CD4-positive, CD25-positive, alpha-beta regulatory T cell (primary cell): Measurements from ENCODE around the gene ZRANB3. TPM values are rescaled to one million over a fixed set of nuclear protein-coding genes. Genes with fewer than 3 reads are reported as not detected.

Source experiments
- ATAC-seq, 2 donors: fragments of 150-1000 bp; cut with Tn5 transposase; one replicate each; pipeline ENCODE4 v1.10.0; 2021; ENCODE audit warnings: low read depth in 2 of 2, moderate number of reproducible peaks in 2 of 2, moderate library complexity in 1 of 2
- DNase-seq, 3 donors: peaks; one replicate each; pipeline versions ENCODE4 v3.0.0 to v3.0.0-alpha.2; 2012 to 2022; ENCODE audit warnings: mixed read lengths in 1 of 3
- H3K27ac ChIP-seq: one replicate; pipeline ENCODE4 v1.7.0; 2013; ENCODE audit warnings: mild to moderate bottlenecking, low read length; ENCODE audit not compliant: insufficient read depth, poor library complexity, severe bottlenecking
- H3K27me3 ChIP-seq: one replicate; pipeline ENCODE4 v1.7.0; 2013; ENCODE audit warnings: low read length; ENCODE audit not compliant: control insufficient read depth, insufficient read depth
- H3K36me3 ChIP-seq: one replicate; pipeline ENCODE4 v1.7.0; 2013; ENCODE audit warnings: mild to moderate bottlenecking, low read length, moderate library complexity; ENCODE audit not compliant: control insufficient read depth, insufficient read depth
- H3K4me1 ChIP-seq: 2 replicates; pipeline ENCODE4 v1.7.0; 2013; ENCODE audit warnings: mild to moderate bottlenecking, low read length; ENCODE audit not compliant: insufficient read depth, control insufficient read depth, poor library complexity, severe bottlenecking
- H3K4me3 ChIP-seq: one replicate; pipeline ENCODE4 v1.7.0; 2013; ENCODE audit warnings: low read depth, mild to moderate bottlenecking, low read length, moderate library complexity
- H3K9me3 ChIP-seq, 2 experiments: 1 replicate in 1 of 2; 2 replicates in 1 of 2; pipeline ENCODE4 v1.7.0; 2013; ENCODE audit warnings: low read length in 2 of 2, mild to moderate bottlenecking in 1 of 2, moderate library complexity in 1 of 2; ENCODE audit not compliant: control insufficient read depth in 2 of 2
- H3K27ac Mint-ChIP-seq, 3 donors: one replicate each; pipeline ENCODE4 v1.8.0; 2020 to 2022; ENCODE audit warnings: mild to moderate bottlenecking in 3 of 3, mixed read lengths in 3 of 3, moderate library complexity in 2 of 3
- H3K27me3 Mint-ChIP-seq: one replicate; pipeline ENCODE4 v1.8.0; 2022; ENCODE audit warnings: mild to moderate bottlenecking, mixed read lengths
- H3K36me3 Mint-ChIP-seq: one replicate; pipeline ENCODE4 v1.8.0; 2020; ENCODE audit warnings: mixed read lengths
- H3K4me1 Mint-ChIP-seq, 4 donors: one replicate each; pipeline ENCODE4 v1.8.0; 2020 to 2022; ENCODE audit warnings: mixed read lengths in 4 of 4, mild to moderate bottlenecking in 1 of 4
- H3K4me3 Mint-ChIP-seq, 4 donors: one replicate each; pipeline ENCODE4 v1.8.0; 2020 to 2022; ENCODE audit warnings: mild to moderate bottlenecking in 4 of 4, mixed read lengths in 4 of 4, moderate library complexity in 3 of 4
- H3K9me3 Mint-ChIP-seq, 7 donors: one replicate each; pipeline ENCODE4 v1.8.0; 2020 to 2022; ENCODE audit warnings: mixed read lengths in 7 of 7, mild to moderate bottlenecking in 3 of 7, moderate library complexity in 2 of 7
- polyA plus RNA-seq, 4 donors: library from polyadenylated mRNA; unstranded; fragments of 300-500 nt; fragmentation: Illumina TruSeq; gene quantifications; one replicate each; pipeline ENCODE4 v1.2.3, GENCODE V29; 2021
- total RNA-seq: library from RNA; stranded (reverse); gene quantifications from one replicate; pipeline ENCODE4 v1.2.3, GENCODE V29; 2022

Gene ZRANB3
- total and polyA plus RNA-seq, 5 donors from 2014 or later = 2.2 to 4.6 (median 3.1) TPM

DNA sequence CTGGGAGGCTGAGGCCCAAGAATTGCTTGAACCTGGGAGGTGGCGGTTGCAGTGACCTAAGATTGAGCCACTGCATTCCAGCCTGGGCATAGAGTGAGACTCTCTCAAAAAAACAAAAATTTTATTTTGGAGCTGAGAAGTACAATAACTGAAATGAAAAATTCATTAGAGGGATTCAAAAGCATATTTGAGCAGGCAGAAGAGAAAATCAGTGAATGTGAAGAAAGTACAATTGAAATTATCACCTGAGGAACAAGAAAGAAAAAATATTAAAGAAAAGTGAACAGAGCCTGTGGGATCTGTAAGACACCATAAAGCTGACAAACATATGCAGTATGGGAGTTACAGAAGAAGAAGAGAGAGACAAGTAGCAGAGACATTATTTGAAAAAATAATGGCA is 341.9 kb downstream of the ZRANB3 start:
- H3K4me1 Mint-ChIP-seq = no peaks in the 10 kb centered on the region
- H3K9me3 Mint-ChIP-seq = peaks cover 0 to 21% (median 9%) of the 10 kb centered on the region in 7 donors
- no peak overlapping the region for H3K27ac Mint-ChIP-seq
- Histone ChIP-seq H3K4me3 (no peak overlapping the region), H3K9me3 (peaks cover 8 to 10% of the 10 kb centered on the region in 2 experiments), H3K4me1 (no peaks in the 10 kb centered on the region), H3K36me3 (no peaks in the 10 kb centered on the region), H3K27me3 (no peaks in the 10 kb centered on the region), H3K27ac (no peak overlapping the region)
- peaks cover 11% of the 10 kb centered on the region for H3K36me3 Mint-ChIP-seq
- DNase-seq = no peak
- ATAC-seq = no peak
- no peak overlapping the region for H3K4me3 Mint-ChIP-seq
- H3K27me3 Mint-ChIP-seq = no peaks in the 10 kb centered on the region

GRCh38 chr2:135187270-135187669 is 343.7 kb downstream of the ZRANB3 start:
- no peaks in the 10 kb centered on the region for H3K4me1 ChIP-seq
- no peak overlapping the region for H3K4me3 Mint-ChIP-seq
- no peaks in the 10 kb centered on the region for H3K27me3 ChIP-seq
- no peak overlapping the region for H3K27ac Mint-ChIP-seq
- H3K9me3 ChIP-seq = peaks cover 7 to 10% of the 10 kb centered on the region in 2 experiments
- no peak overlapping the region for H3K4me3 ChIP-seq
- ATAC-seq = no peak
- H3K27me3 Mint-ChIP-seq = no peaks in the 10 kb centered on the region
- H3K36me3 Mint-ChIP-seq = peaks cover 11% of the 10 kb centered on the region
- DNase-seq = no peak
- H3K4me1 Mint-ChIP-seq = no peaks in the 10 kb centered on the region
- peaks cover 0 to 18% (median 8%) of the 10 kb centered on the region in 7 donors for H3K9me3 Mint-ChIP-seq
- H3K36me3 ChIP-seq = no peaks in the 10 kb centered on the region
- no peak overlapping the region for H3K27ac ChIP-seq

- Histone ChIP-seq H3K4me3 (no peak overlapping the region), H3K36me3 (no peaks in the 10 kb centered on the region), H3K27ac (no peak overlapping the region), H3K4me1 (no peaks in the 10 kb centered on the region), H3K9me3 (peaks cover 7 to 10% of the 10 kb centered on the region in 2 experiments), H3K27me3 (no peaks in the 10 kb centered on the region)
- no peaks in the 10 kb centered on the region for H3K27me3 Mint-ChIP-seq
- H3K27ac Mint-ChIP-seq = no peak overlapping the region
- no peak for DNase-seq
- peaks cover 0 to 18% (median 8%) of the 10 kb centered on the region in 7 donors for H3K9me3 Mint-ChIP-seq
- no peaks in the 10 kb centered on the region for H3K4me1 Mint-ChIP-seq
- ATAC-seq = no peak
- peaks cover 11% of the 10 kb centered on the region for H3K36me3 Mint-ChIP-seq
- H3K4me3 Mint-ChIP-seq = no peak overlapping the region
These were observed 345.0 kb downstream of the ZRANB3 start for GRCh38 chr2:135186054-135186453.

- H3K36me3 Mint-ChIP-seq = peaks cover 6% of the 10 kb centered on the region
- no peaks in the 10 kb centered on the region for H3K27me3 Mint-ChIP-seq
- ATAC-seq (no peak), DNase-seq (no peak)
- Histone ChIP-seq H3K4me3 (no peak overlapping the region), H3K9me3 (no peaks in the 10 kb centered on the region), H3K36me3 (no peaks in the 10 kb centered on the region), H3K27me3 (no peaks in the 10 kb centered on the region), H3K27ac (no peak overlapping the region), H3K4me1 (no peaks in the 10 kb centered on the region)
- no peak overlapping the region for H3K27ac Mint-ChIP-seq
- peaks cover 0 to 4% (median 0%) of the 10 kb centered on the region in 4 donors for H3K4me1 Mint-ChIP-seq
- peaks cover 0 to 6% (median 3%) of the 10 kb centered on the region in 7 donors for H3K9me3 Mint-ChIP-seq
- H3K4me3 Mint-ChIP-seq = no peak overlapping the region
These were observed 347.2 kb downstream of the ZRANB3 start for GRCh38 chr2:135183822-135184221.

DNA sequence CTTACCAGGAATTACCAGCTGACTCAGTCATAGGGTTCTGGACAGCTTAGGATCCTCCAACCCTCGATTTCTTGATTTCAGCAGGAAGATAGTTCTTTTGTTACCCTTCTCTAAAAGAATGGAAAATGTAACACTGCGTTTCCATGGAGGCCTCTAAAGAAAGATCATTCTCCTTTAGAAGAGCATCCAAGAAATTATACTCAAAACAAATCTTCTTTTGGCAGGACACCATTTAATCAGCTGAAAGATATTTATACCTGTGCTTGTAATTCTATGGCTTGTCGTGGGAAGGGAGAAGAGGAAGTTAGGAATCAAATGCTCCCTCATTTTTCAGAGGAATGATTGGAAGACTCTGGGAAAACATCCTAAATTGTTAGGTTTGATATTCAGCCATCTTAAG is 348.4 kb downstream of the ZRANB3 start:
- H3K9me3 ChIP-seq = no peaks in the 10 kb centered on the region
- peaks cover 8% of the 10 kb centered on the region for H3K36me3 Mint-ChIP-seq
- no peak overlapping the region for H3K4me3 ChIP-seq
- H3K36me3 ChIP-seq = no peaks in the 10 kb centered on the region
- no peaks in the 10 kb centered on the region for H3K27me3 ChIP-seq
- no peak overlapping the region for H3K4me3 Mint-ChIP-seq
- no peak overlapping the region for H3K27ac Mint-ChIP-seq
- H3K27ac ChIP-seq = no peak overlapping the region
- no peaks in the 10 kb centered on the region for H3K4me1 ChIP-seq
- peaks cover 0 to 2% (median 0%) of the 10 kb centered on the region in 7 donors for H3K9me3 Mint-ChIP-seq
- H3K4me1 Mint-ChIP-seq = peaks cover 0 to 4% (median 0%) of the 10 kb centered on the region in 4 donors
- no peak for DNase-seq
- no peak for ATAC-seq
- no peaks in the 10 kb centered on the region for H3K27me3 Mint-ChIP-seq

GRCh38 chr2:135182190-135182589 is 348.8 kb downstream of the ZRANB3 start:
- no peaks in the 10 kb centered on the region for H3K27me3 ChIP-seq

DNA sequence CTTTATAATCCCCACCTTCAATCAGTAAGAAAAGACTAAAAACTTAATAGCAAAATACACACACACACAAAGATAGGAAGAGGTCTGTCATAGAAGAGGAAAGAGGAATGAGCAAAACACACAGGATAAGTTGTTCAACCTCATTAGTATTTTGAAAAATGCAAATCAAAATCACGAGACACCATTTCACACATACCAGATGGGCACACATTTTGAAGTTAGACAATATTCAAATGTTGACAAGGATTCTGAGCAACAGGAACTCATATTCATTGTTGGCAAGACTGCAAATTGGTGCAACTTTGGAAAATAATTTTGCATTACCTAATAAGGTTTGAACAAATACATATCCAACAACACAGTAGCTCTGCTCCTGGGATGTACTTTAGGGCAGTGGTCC is 351.3 kb downstream of the ZRANB3 start:
- H3K27me3 Mint-ChIP-seq = no peaks in the 10 kb centered on the region
- no peak for DNase-seq
- no peaks in the 10 kb centered on the region for H3K4me1 ChIP-seq
- H3K27ac Mint-ChIP-seq = no peak overlapping the region
- H3K36me3 ChIP-seq = peaks cover 14% of the 10 kb centered on the region
- H3K4me3 ChIP-seq = no peak overlapping the region
- peaks cover 27% of the 10 kb centered on the region for H3K36me3 Mint-ChIP-seq
- no peaks in the 10 kb centered on the region for H3K27me3 ChIP-seq
- no peaks in the 10 kb centered on the region for H3K9me3 ChIP-seq
- peaks cover 0 to 4% (median 0%) of the 10 kb centered on the region in 4 donors for H3K4me1 Mint-ChIP-seq
- H3K9me3 Mint-ChIP-seq = peaks cover 0 to 4% (median 0%) of the 10 kb centered on the region in 7 donors
- ATAC-seq = no peak
- H3K4me3 Mint-ChIP-seq = no peak overlapping the region
- no peak overlapping the region for H3K27ac ChIP-seq

More at GRCh38 chr2:135182190-135182589, 348.8 kb downstream of the ZRANB3 start:
- Mint-ChIP-seq H3K27ac (no peak overlapping the region), H3K4me1 (peaks cover 0 to 4% (median 0%) of the 10 kb centered on the region in 4 donors), H3K27me3 (no peaks in the 10 kb centered on the region), H3K9me3 (peaks cover 0 to 2% (median 0%) of the 10 kb centered on the region in 7 donors), H3K4me3 (no peak overlapping the region), H3K36me3 (peaks cover 10% of the 10 kb centered on the region)
- H3K9me3 ChIP-seq = no peaks in the 10 kb centered on the region
- H3K4me3 ChIP-seq = no peak overlapping the region
- H3K36me3 ChIP-seq = no peaks in the 10 kb centered on the region
- no peak for ATAC-seq
- no peak overlapping the region for H3K27ac ChIP-seq
- DNase-seq = no peak
- H3K4me1 ChIP-seq = no peaks in the 10 kb centered on the region

DNA sequence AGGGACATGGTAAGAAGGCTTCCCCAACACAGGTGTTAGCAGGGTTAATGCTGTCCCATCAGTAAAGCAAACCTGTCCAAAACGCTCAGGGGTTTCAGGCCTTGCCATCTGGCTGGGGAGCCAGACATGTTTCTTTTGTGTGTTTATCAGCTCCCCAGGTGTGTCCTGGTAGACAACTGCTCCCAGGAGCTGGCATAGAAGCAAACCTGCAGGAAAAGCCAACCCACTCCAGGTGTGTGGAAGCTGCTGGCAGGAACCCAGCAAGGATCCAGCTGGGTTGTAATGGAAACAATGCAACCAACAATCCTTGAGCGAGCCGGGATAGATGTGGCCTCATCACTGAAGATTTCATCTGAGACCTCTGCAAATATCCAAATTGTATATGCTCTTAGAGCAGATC is 355.8 kb downstream of the ZRANB3 start:
- H3K9me3 Mint-ChIP-seq = peaks cover 0 to 4% (median 0%) of the 10 kb centered on the region in 7 donors

More for the DNA sequence above, 355.8 kb downstream of the ZRANB3 start:
- no peaks in the 10 kb centered on the region for H3K9me3 ChIP-seq
- H3K27me3 Mint-ChIP-seq = no peaks in the 10 kb centered on the region
- H3K4me1 Mint-ChIP-seq = peaks cover 2 to 5% (median 3%) of the 10 kb centered on the region in 4 donors
- no peaks in the 10 kb centered on the region for H3K27me3 ChIP-seq
- no peak overlapping the region for H3K27ac Mint-ChIP-seq
- no peak overlapping the region for H3K4me3 Mint-ChIP-seq
- peaks cover 51% of the 10 kb centered on the region for H3K36me3 Mint-ChIP-seq
- H3K27ac ChIP-seq = no peak overlapping the region
- H3K36me3 ChIP-seq = peaks cover 40% of the 10 kb centered on the region
- no peak for ATAC-seq
- H3K4me1 ChIP-seq = no peaks in the 10 kb centered on the region
- no peak for DNase-seq
- H3K4me3 ChIP-seq = no peak overlapping the region
